Astrocyte (in vitro differentiated cells and primary cell): ENCODE measurements around the gene OR52K2. TPM values are rescaled to one million over a fixed set of nuclear protein-coding genes. Genes with fewer than 3 reads are reported as not detected.

Source experiments
- DNase-seq: peaks from one replicate; pipeline ENCODE4 v3.0.0-alpha.2; 2010; ENCODE audit warnings: low read depth
- FAIRE-seq: peaks from 2 replicates; lab custom pipeline; 2011; peaks lifted over from hg19 to GRCh38; lab: Jason Lieb, UNC
- H2AFZ ChIP-seq: 2 replicates; pipeline ENCODE4 v1.6.0; 2012; ENCODE audit warnings: low read depth, low read length, inconsistent platforms
- H3K27ac ChIP-seq: 2 replicates; pipeline ENCODE4 v1.5.1; 2011; ENCODE audit warnings: low read depth, low read length, inconsistent platforms
- H3K27me3 ChIP-seq: 2 replicates; pipeline ENCODE4 v1.6.0; 2011; ENCODE audit warnings: low read length, inconsistent platforms; ENCODE audit not compliant: insufficient read depth
- H3K36me3 ChIP-seq: 2 replicates; pipeline ENCODE4 v1.5.1; 2011; ENCODE audit warnings: low read length, inconsistent platforms; ENCODE audit not compliant: insufficient read depth
- H3K4me1 ChIP-seq: 2 replicates; pipeline ENCODE4 v1.5.1; 2011; ENCODE audit warnings: low read length, inconsistent platforms; ENCODE audit not compliant: insufficient read depth
- H3K4me2 ChIP-seq: 2 replicates; pipeline ENCODE4 v1.6.0; 2012; ENCODE audit warnings: low read length, inconsistent platforms
- H3K4me3 ChIP-seq: 2 replicates; pipeline ENCODE4 v1.5.1; 2011; ENCODE audit warnings: low read depth, mild to moderate bottlenecking, low read length, inconsistent platforms; ENCODE audit not compliant: insufficient read depth
- H3K79me2 ChIP-seq: 2 replicates; pipeline ENCODE4 v1.6.0; 2012; ENCODE audit warnings: mild to moderate bottlenecking, low read length, inconsistent platforms; ENCODE audit not compliant: insufficient read depth
- H3K9ac ChIP-seq: 2 replicates; pipeline ENCODE4 v1.6.0; 2012; ENCODE audit warnings: mild to moderate bottlenecking, low read length, inconsistent platforms
- H3K9me3 ChIP-seq: 2 replicates; pipeline ENCODE4 v1.5.1; 2012; ENCODE audit warnings: low read depth, mild to moderate bottlenecking, low read length, inconsistent platforms; ENCODE audit not compliant: insufficient read depth
- H4K20me1 ChIP-seq: 2 replicates; pipeline ENCODE4 v1.6.0; 2012; ENCODE audit warnings: low read length, inconsistent platforms; ENCODE audit not compliant: insufficient read depth
- H3K27ac Mint-ChIP-seq: one replicate; pipeline ENCODE4 v1.8.0; 2021; ENCODE audit warnings: mild to moderate bottlenecking, mixed read lengths; ENCODE audit not compliant: unreplicated experiment
- H3K27me3 Mint-ChIP-seq: one replicate; pipeline ENCODE4 v1.8.0; 2021; ENCODE audit warnings: low read depth, mixed read lengths; ENCODE audit not compliant: unreplicated experiment
- H3K36me3 Mint-ChIP-seq: one replicate; pipeline ENCODE4 v1.8.0; 2021; ENCODE audit warnings: low read depth, mixed read lengths; ENCODE audit not compliant: unreplicated experiment
- H3K4me1 Mint-ChIP-seq: one replicate; pipeline ENCODE4 v1.8.0; 2021; ENCODE audit warnings: low read depth, mixed read lengths; ENCODE audit not compliant: unreplicated experiment
- H3K4me3 Mint-ChIP-seq: one replicate; pipeline ENCODE4 v1.8.0; 2021; ENCODE audit warnings: mild to moderate bottlenecking, moderate library complexity, mixed read lengths; ENCODE audit not compliant: unreplicated experiment
- H3K9me3 Mint-ChIP-seq: one replicate; pipeline ENCODE4 v1.8.0; 2021; ENCODE audit warnings: mild to moderate bottlenecking, mixed read lengths; ENCODE audit not compliant: unreplicated experiment
- EZH2 ChIP-seq: IDR thresholded peaks from 2 replicates; pipeline ENCODE4 v1.6.1; 2012; ENCODE audit warnings: mild to moderate bottlenecking, low read length, inconsistent platforms; ENCODE audit not compliant: insufficient read depth
- total RNA-seq: library from RNA; stranded (reverse); gene quantifications from 2 replicates; pipeline ENCODE4 v1.2.1, GENCODE V29; 2021
- TF ChIP-seq, protein P1 (sequence below): IDR thresholded peaks from 2 replicates; pipeline ENCODE4 v1.5.1; 2011; ENCODE audit warnings: low read depth, mild to moderate bottlenecking, inconsistent platforms, low read length, moderate library complexity; ENCODE audit not compliant: insufficient read depth

The OR52K2 gene
- total RNA-seq, 1 donor from 2014 or later, result 0.23 TPM

- Mint-ChIP-seq H3K27ac (no peak overlapping the region), H3K4me1 (no peaks in the 10 kb centered on the region), H3K4me3 (no peak overlapping the region), H3K9me3 (peaks cover 4% of the 10 kb centered on the region), H3K27me3 (no peaks in the 10 kb centered on the region), H3K36me3 (no peaks in the 10 kb centered on the region)
- H3K9ac ChIP-seq, result no peak overlapping the region
- no peaks in the 10 kb centered on the region for H3K27me3 ChIP-seq
- no peak overlapping the region for H3K4me3 ChIP-seq
- no peaks in the 10 kb centered on the region for H3K9me3 ChIP-seq
- H3K79me2 ChIP-seq, result no peaks in the 10 kb centered on the region
- TF ChIP-seq, protein P1, sequence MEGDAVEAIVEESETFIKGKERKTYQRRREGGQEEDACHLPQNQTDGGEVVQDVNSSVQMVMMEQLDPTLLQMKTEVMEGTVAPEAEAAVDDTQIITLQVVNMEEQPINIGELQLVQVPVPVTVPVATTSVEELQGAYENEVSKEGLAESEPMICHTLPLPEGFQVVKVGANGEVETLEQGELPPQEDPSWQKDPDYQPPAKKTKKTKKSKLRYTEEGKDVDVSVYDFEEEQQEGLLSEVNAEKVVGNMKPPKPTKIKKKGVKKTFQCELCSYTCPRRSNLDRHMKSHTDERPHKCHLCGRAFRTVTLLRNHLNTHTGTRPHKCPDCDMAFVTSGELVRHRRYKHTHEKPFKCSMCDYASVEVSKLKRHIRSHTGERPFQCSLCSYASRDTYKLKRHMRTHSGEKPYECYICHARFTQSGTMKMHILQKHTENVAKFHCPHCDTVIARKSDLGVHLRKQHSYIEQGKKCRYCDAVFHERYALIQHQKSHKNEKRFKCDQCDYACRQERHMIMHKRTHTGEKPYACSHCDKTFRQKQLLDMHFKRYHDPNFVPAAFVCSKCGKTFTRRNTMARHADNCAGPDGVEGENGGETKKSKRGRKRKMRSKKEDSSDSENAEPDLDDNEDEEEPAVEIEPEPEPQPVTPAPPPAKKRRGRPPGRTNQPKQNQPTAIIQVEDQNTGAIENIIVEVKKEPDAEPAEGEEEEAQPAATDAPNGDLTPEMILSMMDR, result no peak
- TF ChIP-seq EZH2, result no peak
- DNase-seq (no peak), FAIRE-seq (no peak)
- H3K36me3 ChIP-seq, result no peaks in the 10 kb centered on the region
- no peak overlapping the region for H3K27ac ChIP-seq
- no peaks in the 10 kb centered on the region for H3K4me1 ChIP-seq
- no peaks in the 10 kb centered on the region for H4K20me1 ChIP-seq
- H3K4me2 ChIP-seq, result no peak overlapping the region
- H2AFZ ChIP-seq, result no peak overlapping the region
These were observed 5.7 kb upstream of the OR52K2 start for GRCh38 chr11:4443232-4443891.

DNA sequence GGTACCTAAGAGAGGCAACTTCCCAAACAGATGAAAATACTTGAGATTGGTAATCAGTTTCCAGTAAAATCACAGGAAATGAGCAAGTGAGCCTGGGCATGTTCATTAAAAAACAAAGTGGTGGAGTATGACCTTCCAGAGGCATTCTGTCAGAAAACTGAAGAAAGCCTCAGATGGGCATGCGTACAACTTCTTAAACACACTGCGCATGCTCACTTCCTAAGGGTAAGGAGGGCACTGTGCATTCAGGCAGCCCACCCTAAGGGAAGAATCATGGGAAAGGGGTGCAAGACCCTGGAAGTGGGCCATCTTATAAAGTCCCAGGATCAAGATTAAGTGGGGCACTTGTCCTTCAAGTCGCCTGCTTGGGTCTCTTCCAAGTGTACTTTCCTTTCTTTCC, 4.0 kb downstream of the OR52K2 start:
- Histone ChIP-seq H3K27ac (no peak overlapping the region), H3K4me3 (no peak overlapping the region), H4K20me1 (no peaks in the 10 kb centered on the region), H3K27me3 (no peaks in the 10 kb centered on the region), H3K79me2 (no peaks in the 10 kb centered on the region), H3K4me2 (no peak overlapping the region), H3K9ac (no peak overlapping the region), H3K9me3 (no peaks in the 10 kb centered on the region), H3K36me3 (no peaks in the 10 kb centered on the region), H3K4me1 (no peaks in the 10 kb centered on the region), H2AFZ (no peak overlapping the region)
- Mint-ChIP-seq H3K4me3 (no peak overlapping the region), H3K27me3 (no peaks in the 10 kb centered on the region), H3K36me3 (peaks cover 4% of the 10 kb centered on the region), H3K9me3 (peaks cover 10% of the 10 kb centered on the region), H3K27ac (no peak overlapping the region), H3K4me1 (no peaks in the 10 kb centered on the region)
- no peak for FAIRE-seq
- TF ChIP-seq, protein P1, result no peak
- TF ChIP-seq EZH2, result no peak
- no peak for DNase-seq

- Mint-ChIP-seq H3K9me3 (peaks cover 10% of the 10 kb centered on the region), H3K27me3 (no peaks in the 10 kb centered on the region), H3K4me1 (peaks cover 5% of the 10 kb centered on the region), H3K4me3 (no peak overlapping the region), H3K36me3 (peaks cover 4% of the 10 kb centered on the region), H3K27ac (peak overlapping the region; percentile 41)
- H3K27ac ChIP-seq, result no peak overlapping the region
- H3K79me2 ChIP-seq, result no peaks in the 10 kb centered on the region
- FAIRE-seq, result no peak
- H3K36me3 ChIP-seq, result no peaks in the 10 kb centered on the region
- H3K4me3 ChIP-seq, result no peak overlapping the region
- H3K27me3 ChIP-seq, result no peaks in the 10 kb centered on the region
- H3K9me3 ChIP-seq, result no peaks in the 10 kb centered on the region
- TF ChIP-seq, protein P1, result no peak
- no peak for TF ChIP-seq EZH2
- H3K9ac ChIP-seq, result no peak overlapping the region
- H3K4me1 ChIP-seq, result no peaks in the 10 kb centered on the region
- H4K20me1 ChIP-seq, result no peaks in the 10 kb centered on the region
- H2AFZ ChIP-seq, result no peak overlapping the region
- no peak overlapping the region for H3K4me2 ChIP-seq
- no peak for DNase-seq
These were observed 4.9 kb downstream of the OR52K2 start for GRCh38 chr11:4454021-4454420.
